ENCODE results near the gene MTFR1L. TPM values are rescaled to one million over a fixed set of nuclear protein-coding genes. Genes with fewer than 3 reads are reported as not detected.

MTFR1L gene
- polyA plus RNA-seq, 1 of the 3 experiments (the other 2 are of a cell fraction) = 53.6 TPM

- TF ChIP-seq REST (IDR thresholded peaks at IDR 0.05; ENCODE audit: low read depth, low read length) = no peak
- TF ChIP-seq POLR2AphosphoS5 (IDR thresholded peaks at IDR 0.05; ENCODE audit: low read depth, low read length) = no peak
- no peak for TF ChIP-seq JUND (IDR thresholded peaks at IDR 0.05)
- no peak for TF ChIP-seq TAF1 (IDR thresholded peaks at IDR 0.05; ENCODE audit: borderline replicate concordance, low read depth, low read length)
- no peak for TF ChIP-seq SIN3A (IDR thresholded peaks at IDR 0.05; ENCODE audit: borderline replicate concordance, low read depth, low read length)
- no peak for TF ChIP-seq GABPA (IDR thresholded peaks at IDR 0.05; ENCODE audit: low read depth)
Measured at GRCh38 chr1:25779894-25780293, 39.9 kb upstream of the MTFR1L start (continued).

- no peaks in the 10 kb centered on the region for H4K20me1 ChIP-seq (ENCODE audit: insufficient read depth)
- peaks cover 0 to 35% of the 10 kb centered on the region in 2 experiments; a peak in 2 of 4 replicates for H3K4me1 ChIP-seq (ENCODE audit: control insufficient read depth in 1 of 2, insufficient read depth in 2 of 2, low read depth in 1 of 2, low read length in 1 of 2)
- no peaks in the 10 kb centered on the region for H3K9me2 ChIP-seq
- no peak overlapping the region for H3K4me3 ChIP-seq (ENCODE audit: low read depth in 2 of 2, low read length in 1 of 2)
- ChIA-PET POLR2A (no interaction called here), CTCF (interaction anchor here (0.8 to 1.9 kb wide), 5 partner anchors 13 to 208 kb away, joined by 3 to 6 read pairs (median 3); no protein-coding TSS in a partner anchor)
- H3K9me3 ChIP-seq = no peaks in the 10 kb centered on the region
- 79% methylated on average over 11 of the region's 14 CpGs for WGBS (ENCODE audit: low lambda C conversion rate)
- H3K4me2 ChIP-seq = no peak overlapping the region
- H3K9ac ChIP-seq = no peak overlapping the region
- no peak for DNase-seq
- H3F3A ChIP-seq (replicated peaks; ENCODE audit: insufficient read depth) = no peaks in the 10 kb centered on the region
- TF ChIP-seq ZBTB33 (IDR thresholded peaks at IDR 0.05; ENCODE audit: borderline replicate concordance, low read depth) = no peak
- no peak for TF ChIP-seq FOXJ3 (CRISPR knock-in tag; IDR thresholded peaks at IDR 0.05)
- no peak for TF ChIP-seq FOXM1 (IDR thresholded peaks at IDR 0.05; ENCODE audit: low read depth)
- TF ChIP-seq SMC3 (IDR thresholded peaks at IDR 0.05; ENCODE audit: low read depth, low read length) = no peak
- no peaks in the 10 kb centered on the region for H3K27me3 ChIP-seq (ENCODE audit: insufficient read depth)
- no peak overlapping the region for H3K27ac ChIP-seq (ENCODE audit: low read depth in 2 of 2, low read length in 1 of 2)
- H3K36me3 ChIP-seq (replicated peaks in 1 of 2; ENCODE audit: control insufficient read depth in 1 of 2, insufficient read depth in 2 of 2, low read length in 1 of 2) = no peaks in the 10 kb centered on the region
- H2AFZ ChIP-seq (ENCODE audit: low read depth) = no peak overlapping the region
- H3K79me2 ChIP-seq (ENCODE audit: insufficient read depth) = no peaks in the 10 kb centered on the region
Measured at GRCh38 chr1:25780318-25781129, 39.2 kb upstream of the MTFR1L start.
